CD4-positive, CD25-positive, alpha-beta regulatory T cell (primary cell): ENCODE data around the gene SORCS2. TPM values are rescaled to one million over a fixed set of nuclear protein-coding genes. Genes with fewer than 3 reads are reported as not detected.

Experiments
- ATAC-seq, 2 donors: fragments of 150-1000 bp; cut with Tn5 transposase; one replicate each; pipeline ENCODE4 v1.10.0; 2021; ENCODE audit warnings: low read depth in 2 of 2, moderate number of reproducible peaks in 2 of 2, moderate library complexity in 1 of 2
- DNase-seq, 3 donors: peaks; one replicate each; pipeline versions ENCODE4 v3.0.0 to v3.0.0-alpha.2; 2012 to 2022; ENCODE audit warnings: mixed read lengths in 1 of 3
- H3K27ac ChIP-seq: one replicate; pipeline ENCODE4 v1.7.0; 2013; ENCODE audit warnings: mild to moderate bottlenecking, low read length; ENCODE audit not compliant: insufficient read depth, poor library complexity, severe bottlenecking
- H3K27me3 ChIP-seq: one replicate; pipeline ENCODE4 v1.7.0; 2013; ENCODE audit warnings: low read length; ENCODE audit not compliant: control insufficient read depth, insufficient read depth
- H3K36me3 ChIP-seq: one replicate; pipeline ENCODE4 v1.7.0; 2013; ENCODE audit warnings: mild to moderate bottlenecking, low read length, moderate library complexity; ENCODE audit not compliant: control insufficient read depth, insufficient read depth
- H3K4me1 ChIP-seq: 2 replicates; pipeline ENCODE4 v1.7.0; 2013; ENCODE audit warnings: mild to moderate bottlenecking, low read length; ENCODE audit not compliant: insufficient read depth, control insufficient read depth, poor library complexity, severe bottlenecking
- H3K4me3 ChIP-seq: one replicate; pipeline ENCODE4 v1.7.0; 2013; ENCODE audit warnings: low read depth, mild to moderate bottlenecking, low read length, moderate library complexity
- H3K9me3 ChIP-seq, 2 experiments: 1 replicate in 1 of 2; 2 replicates in 1 of 2; pipeline ENCODE4 v1.7.0; 2013; ENCODE audit warnings: low read length in 2 of 2, mild to moderate bottlenecking in 1 of 2, moderate library complexity in 1 of 2; ENCODE audit not compliant: control insufficient read depth in 2 of 2
- H3K27ac Mint-ChIP-seq, 3 donors: one replicate each; pipeline ENCODE4 v1.8.0; 2020 to 2022; ENCODE audit warnings: mild to moderate bottlenecking in 3 of 3, mixed read lengths in 3 of 3, moderate library complexity in 2 of 3
- H3K27me3 Mint-ChIP-seq: one replicate; pipeline ENCODE4 v1.8.0; 2022; ENCODE audit warnings: mild to moderate bottlenecking, mixed read lengths
- H3K36me3 Mint-ChIP-seq: one replicate; pipeline ENCODE4 v1.8.0; 2020; ENCODE audit warnings: mixed read lengths
- H3K4me1 Mint-ChIP-seq, 4 donors: one replicate each; pipeline ENCODE4 v1.8.0; 2020 to 2022; ENCODE audit warnings: mixed read lengths in 4 of 4, mild to moderate bottlenecking in 1 of 4
- H3K4me3 Mint-ChIP-seq, 4 donors: one replicate each; pipeline ENCODE4 v1.8.0; 2020 to 2022; ENCODE audit warnings: mild to moderate bottlenecking in 4 of 4, mixed read lengths in 4 of 4, moderate library complexity in 3 of 4
- H3K9me3 Mint-ChIP-seq, 7 donors: one replicate each; pipeline ENCODE4 v1.8.0; 2020 to 2022; ENCODE audit warnings: mixed read lengths in 7 of 7, mild to moderate bottlenecking in 3 of 7, moderate library complexity in 2 of 7
- polyA plus RNA-seq, 4 donors: library from polyadenylated mRNA; unstranded; fragments of 300-500 nt; fragmentation: Illumina TruSeq; gene quantifications; one replicate each; pipeline ENCODE4 v1.2.3, GENCODE V29; 2021
- total RNA-seq: library from RNA; stranded (reverse); gene quantifications from one replicate; pipeline ENCODE4 v1.2.3, GENCODE V29; 2022

The SORCS2 gene
- total and polyA plus RNA-seq, 5 donors from 2014 or later: not detected

DNA sequence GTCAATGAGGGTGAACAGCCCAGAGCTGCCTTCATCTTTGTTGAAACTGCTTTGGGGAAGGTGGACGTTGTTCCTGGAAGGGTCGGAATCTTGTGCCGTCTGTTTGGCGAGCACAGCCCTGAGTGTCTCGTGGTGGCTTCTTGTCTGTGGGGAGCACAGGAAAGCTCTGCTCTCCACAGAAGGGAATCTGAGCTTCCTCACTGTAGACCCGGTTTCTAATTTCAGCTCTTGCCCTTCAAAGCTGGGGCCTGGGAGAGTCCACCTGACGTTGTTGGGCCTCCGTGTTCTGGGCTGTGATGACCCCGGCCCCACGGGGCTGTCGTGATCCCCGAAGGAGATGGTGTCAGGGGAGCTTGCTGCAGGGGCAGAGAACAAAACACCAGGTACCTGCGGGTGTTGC lies 47.5 kb downstream of the SORCS2 start:
- no peaks in the 10 kb centered on the region for H3K36me3 Mint-ChIP-seq
- peaks cover 0 to 2% (median 0%) of the 10 kb centered on the region in 7 donors for H3K9me3 Mint-ChIP-seq
- no peak overlapping the region for H3K27ac Mint-ChIP-seq
- Histone ChIP-seq H3K27me3 (no peaks in the 10 kb centered on the region), H3K27ac (no peak overlapping the region), H3K4me1 (no peaks in the 10 kb centered on the region), H3K9me3 (peaks cover 0 to 9% of the 10 kb centered on the region in 2 experiments), H3K36me3 (no peaks in the 10 kb centered on the region), H3K4me3 (no peak overlapping the region)
- H3K27me3 Mint-ChIP-seq: peaks cover 4% of the 10 kb centered on the region
- H3K4me1 Mint-ChIP-seq: no peaks in the 10 kb centered on the region
- no peak for DNase-seq
- ATAC-seq: no peak
- no peak overlapping the region for H3K4me3 Mint-ChIP-seq

- Histone ChIP-seq H3K27me3 (no peaks in the 10 kb centered on the region), H3K36me3 (no peaks in the 10 kb centered on the region), H3K27ac (no peak overlapping the region), H3K9me3 (peaks cover 0 to 9% of the 10 kb centered on the region in 2 experiments), H3K4me1 (no peaks in the 10 kb centered on the region), H3K4me3 (no peak overlapping the region)
- no peak overlapping the region for H3K4me3 Mint-ChIP-seq
- no peaks in the 10 kb centered on the region for H3K4me1 Mint-ChIP-seq
- peaks cover 4% of the 10 kb centered on the region for H3K27me3 Mint-ChIP-seq
- ATAC-seq (no peak), DNase-seq (no peak)
- H3K27ac Mint-ChIP-seq: no peak overlapping the region
- no peaks in the 10 kb centered on the region for H3K36me3 Mint-ChIP-seq
- H3K9me3 Mint-ChIP-seq: peaks cover 0 to 2% (median 0%) of the 10 kb centered on the region in 7 donors
Measured at GRCh38 chr4:7240306-7240705, 48.0 kb downstream of the SORCS2 start.

- no peak for DNase-seq
- Mint-ChIP-seq H3K36me3 (no peaks in the 10 kb centered on the region), H3K27ac (no peak overlapping the region), H3K4me1 (no peaks in the 10 kb centered on the region), H3K4me3 (no peak overlapping the region), H3K9me3 (peaks cover 0 to 2% (median 0%) of the 10 kb centered on the region in 7 donors), H3K27me3 (peaks cover 4% of the 10 kb centered on the region)
- H3K4me3 ChIP-seq: no peak overlapping the region
- peaks cover 0 to 9% of the 10 kb centered on the region in 2 experiments for H3K9me3 ChIP-seq
- no peaks in the 10 kb centered on the region for H3K4me1 ChIP-seq
- H3K27me3 ChIP-seq: no peaks in the 10 kb centered on the region
- H3K36me3 ChIP-seq: no peaks in the 10 kb centered on the region
- no peak overlapping the region for H3K27ac ChIP-seq
- ATAC-seq: no peak
Measured at GRCh38 chr4:7241597-7242125, 49.3 kb downstream of the SORCS2 start.

DNA sequence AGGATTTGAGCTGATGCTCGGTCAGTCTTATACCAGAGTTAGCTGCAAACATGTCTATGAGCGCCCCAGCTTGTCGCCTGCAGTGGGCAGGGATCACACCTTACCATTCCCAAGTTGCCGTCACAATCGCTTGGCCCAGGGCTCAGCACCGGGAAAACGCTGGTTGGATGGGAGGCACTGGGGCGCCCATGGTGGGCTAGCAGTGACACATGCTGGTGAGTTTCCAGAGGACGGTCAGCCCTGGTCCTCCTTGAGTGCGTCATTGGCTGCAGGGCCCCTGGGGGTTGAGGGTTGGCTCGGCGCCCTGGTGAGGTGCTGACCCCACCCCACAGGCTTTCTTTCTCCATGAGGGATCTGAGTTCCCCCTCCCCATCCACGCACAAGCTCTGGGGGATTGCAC lies 50.4 kb downstream of the SORCS2 start:
- Mint-ChIP-seq H3K9me3 (peaks cover 0 to 2% (median 0%) of the 10 kb centered on the region in 7 donors), H3K4me1 (no peaks in the 10 kb centered on the region), H3K36me3 (no peaks in the 10 kb centered on the region), H3K27ac (peak overlapping the region in 1 of 3 donors; percentile 3), H3K4me3 (no peak overlapping the region), H3K27me3 (peaks cover 4% of the 10 kb centered on the region)
- Histone ChIP-seq H3K27ac (no peak overlapping the region), H3K9me3 (peaks cover 0 to 9% of the 10 kb centered on the region in 2 experiments), H3K36me3 (no peaks in the 10 kb centered on the region), H3K4me1 (no peaks in the 10 kb centered on the region), H3K4me3 (no peak overlapping the region), H3K27me3 (no peaks in the 10 kb centered on the region)
- DNase-seq (no peak), ATAC-seq (no peak)

DNA sequence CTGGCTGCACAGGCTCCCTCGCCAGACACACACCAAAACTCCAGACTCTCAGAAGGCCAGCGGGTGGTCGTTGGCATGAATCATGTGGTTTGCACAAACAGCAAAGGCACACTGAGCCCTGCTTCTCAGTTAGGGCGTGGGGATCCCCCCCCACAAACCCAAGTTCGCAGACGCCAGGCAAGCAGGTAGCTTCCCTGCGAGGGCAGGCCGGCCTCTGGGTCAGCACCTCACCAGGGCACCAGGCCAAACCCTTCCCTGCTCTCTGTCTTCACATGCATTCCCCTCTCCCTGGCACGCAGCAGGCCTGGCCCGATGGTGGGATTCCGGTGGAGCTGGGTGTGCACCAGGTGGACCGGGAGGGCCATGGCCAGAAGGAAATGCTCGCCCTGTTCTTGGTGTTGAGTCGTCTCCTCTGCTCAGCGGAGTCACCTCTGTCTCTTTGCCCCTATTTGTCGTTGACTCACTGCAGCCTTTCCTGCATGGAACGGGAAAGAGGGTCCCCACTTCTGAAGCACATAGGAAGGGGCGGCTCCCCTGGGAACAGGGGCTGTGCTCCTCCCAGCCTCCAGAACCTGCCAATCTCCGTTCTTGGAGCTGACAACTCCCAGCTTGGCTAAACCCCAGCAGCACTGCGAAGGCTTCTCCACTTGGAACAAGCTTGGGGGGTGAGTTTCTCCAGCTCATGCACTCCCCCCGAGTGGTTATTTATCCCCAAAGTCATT lies 51.4 kb downstream of the SORCS2 start:
- Histone ChIP-seq H3K27ac (no peak overlapping the region), H3K4me1 (no peaks in the 10 kb centered on the region), H3K4me3 (no peak overlapping the region), H3K36me3 (no peaks in the 10 kb centered on the region), H3K27me3 (no peaks in the 10 kb centered on the region), H3K9me3 (peaks cover 0 to 3% of the 10 kb centered on the region in 2 experiments)
- H3K36me3 Mint-ChIP-seq: no peaks in the 10 kb centered on the region
- ATAC-seq (no peak), DNase-seq (no peak)
- H3K27ac Mint-ChIP-seq: no peak overlapping the region
- H3K27me3 Mint-ChIP-seq: peaks cover 4% of the 10 kb centered on the region
- no peak overlapping the region for H3K4me3 Mint-ChIP-seq
- H3K4me1 Mint-ChIP-seq: no peaks in the 10 kb centered on the region
- peaks cover 0 to 2% (median 0%) of the 10 kb centered on the region in 7 donors for H3K9me3 Mint-ChIP-seq

DNA sequence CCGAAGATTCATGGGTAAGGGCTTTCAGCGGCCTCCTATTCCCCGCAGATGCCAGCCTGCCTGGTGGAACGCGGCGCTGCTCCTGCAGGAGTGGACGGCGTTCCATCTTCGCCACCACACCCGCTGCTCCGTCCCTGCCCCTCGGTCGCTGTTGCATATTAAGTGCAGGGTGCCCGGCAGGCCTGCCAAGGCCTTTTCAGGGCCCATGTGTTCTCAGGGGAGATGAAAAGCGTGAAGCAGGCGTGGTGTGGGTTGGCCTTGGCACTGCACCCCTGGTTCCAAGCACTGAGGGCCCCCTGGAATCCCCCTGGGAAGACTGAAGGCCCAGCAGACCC lies 52.0 kb downstream of the SORCS2 start:
- no peak overlapping the region for H3K27ac Mint-ChIP-seq
- Histone ChIP-seq H3K9me3 (no peaks in the 10 kb centered on the region), H3K4me3 (no peak overlapping the region), H3K4me1 (no peaks in the 10 kb centered on the region), H3K27ac (no peak overlapping the region), H3K36me3 (no peaks in the 10 kb centered on the region), H3K27me3 (no peaks in the 10 kb centered on the region)
- peaks cover 4% of the 10 kb centered on the region for H3K27me3 Mint-ChIP-seq
- H3K36me3 Mint-ChIP-seq: no peaks in the 10 kb centered on the region
- no peak overlapping the region for H3K4me3 Mint-ChIP-seq
- H3K4me1 Mint-ChIP-seq: no peaks in the 10 kb centered on the region
- peaks cover 0 to 3% (median 0%) of the 10 kb centered on the region in 7 donors for H3K9me3 Mint-ChIP-seq
- DNase-seq (no peak), ATAC-seq (no peak)

- H3K27me3 ChIP-seq: no peaks in the 10 kb centered on the region
- H3K27ac ChIP-seq: no peak overlapping the region
- no peaks in the 10 kb centered on the region for H3K36me3 ChIP-seq
- H3K4me3 ChIP-seq: no peak overlapping the region
- ATAC-seq: no peak
- H3K27me3 Mint-ChIP-seq: peaks cover 4% of the 10 kb centered on the region
- H3K9me3 ChIP-seq: no peaks in the 10 kb centered on the region
- H3K9me3 Mint-ChIP-seq: peaks cover 0 to 3% (median 0%) of the 10 kb centered on the region in 7 donors
- no peak overlapping the region for H3K4me3 Mint-ChIP-seq
- DNase-seq: no peak
- no peaks in the 10 kb centered on the region for H3K36me3 Mint-ChIP-seq
- no peaks in the 10 kb centered on the region for H3K4me1 Mint-ChIP-seq
- no peaks in the 10 kb centered on the region for H3K4me1 ChIP-seq
- H3K27ac Mint-ChIP-seq: no peak overlapping the region
Measured at GRCh38 chr4:7244751-7245320, 52.5 kb downstream of the SORCS2 start.

- H3K4me3 Mint-ChIP-seq: no peak overlapping the region
- Histone ChIP-seq H3K27me3 (no peaks in the 10 kb centered on the region), H3K9me3 (no peaks in the 10 kb centered on the region), H3K4me3 (no peak overlapping the region), H3K36me3 (no peaks in the 10 kb centered on the region), H3K4me1 (no peaks in the 10 kb centered on the region), H3K27ac (no peak overlapping the region)
- DNase-seq (no peak), ATAC-seq (no peak)
- peak overlapping the region in 1 of 3 donors; percentile 38 for H3K27ac Mint-ChIP-seq
- no peaks in the 10 kb centered on the region for H3K36me3 Mint-ChIP-seq
- H3K4me1 Mint-ChIP-seq: no peaks in the 10 kb centered on the region
- H3K9me3 Mint-ChIP-seq: peaks cover 0 to 2% (median 0%) of the 10 kb centered on the region in 7 donors
- H3K27me3 Mint-ChIP-seq: peaks cover 3% of the 10 kb centered on the region
Measured at GRCh38 chr4:7247521-7247920, 55.2 kb downstream of the SORCS2 start.
